Measurements from ENCODE around the gene AP1M2.

Gene AP1M2

DNA sequence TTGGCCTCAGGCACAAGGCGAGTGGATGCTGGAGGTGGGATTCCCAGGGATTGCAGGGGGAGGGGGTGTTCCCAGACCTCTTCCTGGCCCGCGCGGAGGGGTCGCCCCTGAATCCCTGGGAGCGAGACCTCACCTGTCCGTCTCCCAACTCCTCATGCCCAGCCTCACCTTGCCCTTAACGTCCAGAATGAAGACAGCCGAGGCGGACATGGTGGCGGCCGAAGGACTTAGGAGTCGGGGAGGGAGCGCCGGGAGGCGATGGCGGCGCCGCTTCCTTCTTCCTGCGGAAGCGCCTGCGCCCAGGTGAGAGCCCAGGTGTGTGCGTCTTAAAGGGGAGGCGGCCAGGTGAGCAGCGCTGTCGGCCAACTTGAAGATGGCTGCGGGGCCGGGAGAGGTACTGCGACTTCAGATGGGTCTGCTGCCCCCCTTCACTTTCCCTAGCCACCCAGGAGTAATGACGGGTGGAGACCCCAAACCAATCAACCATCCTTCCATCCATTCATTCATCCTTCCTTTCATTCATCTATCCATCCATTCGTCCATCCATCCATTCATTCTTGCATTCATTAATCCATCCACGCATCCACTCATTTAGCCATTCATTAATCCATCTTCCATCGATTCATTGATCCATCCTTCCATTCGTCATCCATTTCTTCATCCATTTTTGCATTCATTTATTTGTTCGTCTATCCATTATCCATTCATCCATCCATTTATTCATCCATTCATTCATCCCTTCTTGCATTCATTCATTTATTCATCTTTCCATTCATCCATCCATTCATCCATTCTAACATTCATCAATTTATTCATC, at the start of gene AP1M2:
TSS of gene AP1M2 (minus strand) at position 291 of the 817 bp plus-strand sequence. CDS start at position 210, 81 bp downstream.
- in situ Hi-C loops (cut with MboI; ENCODE audit: low pct_unique_long_range_greater_than_20kb, low sequenced_read_pairs, unreplicated experiment), result no loop called here
- DNase-seq (ENCODE audit: low spot score), result no peak
- TF ChIP-seq, protein P1, sequence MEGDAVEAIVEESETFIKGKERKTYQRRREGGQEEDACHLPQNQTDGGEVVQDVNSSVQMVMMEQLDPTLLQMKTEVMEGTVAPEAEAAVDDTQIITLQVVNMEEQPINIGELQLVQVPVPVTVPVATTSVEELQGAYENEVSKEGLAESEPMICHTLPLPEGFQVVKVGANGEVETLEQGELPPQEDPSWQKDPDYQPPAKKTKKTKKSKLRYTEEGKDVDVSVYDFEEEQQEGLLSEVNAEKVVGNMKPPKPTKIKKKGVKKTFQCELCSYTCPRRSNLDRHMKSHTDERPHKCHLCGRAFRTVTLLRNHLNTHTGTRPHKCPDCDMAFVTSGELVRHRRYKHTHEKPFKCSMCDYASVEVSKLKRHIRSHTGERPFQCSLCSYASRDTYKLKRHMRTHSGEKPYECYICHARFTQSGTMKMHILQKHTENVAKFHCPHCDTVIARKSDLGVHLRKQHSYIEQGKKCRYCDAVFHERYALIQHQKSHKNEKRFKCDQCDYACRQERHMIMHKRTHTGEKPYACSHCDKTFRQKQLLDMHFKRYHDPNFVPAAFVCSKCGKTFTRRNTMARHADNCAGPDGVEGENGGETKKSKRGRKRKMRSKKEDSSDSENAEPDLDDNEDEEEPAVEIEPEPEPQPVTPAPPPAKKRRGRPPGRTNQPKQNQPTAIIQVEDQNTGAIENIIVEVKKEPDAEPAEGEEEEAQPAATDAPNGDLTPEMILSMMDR (IDR thresholded peaks at IDR 0.05; ENCODE audit: extremely low read depth, insufficient read depth, missing control alignments), result no peak

DNA sequence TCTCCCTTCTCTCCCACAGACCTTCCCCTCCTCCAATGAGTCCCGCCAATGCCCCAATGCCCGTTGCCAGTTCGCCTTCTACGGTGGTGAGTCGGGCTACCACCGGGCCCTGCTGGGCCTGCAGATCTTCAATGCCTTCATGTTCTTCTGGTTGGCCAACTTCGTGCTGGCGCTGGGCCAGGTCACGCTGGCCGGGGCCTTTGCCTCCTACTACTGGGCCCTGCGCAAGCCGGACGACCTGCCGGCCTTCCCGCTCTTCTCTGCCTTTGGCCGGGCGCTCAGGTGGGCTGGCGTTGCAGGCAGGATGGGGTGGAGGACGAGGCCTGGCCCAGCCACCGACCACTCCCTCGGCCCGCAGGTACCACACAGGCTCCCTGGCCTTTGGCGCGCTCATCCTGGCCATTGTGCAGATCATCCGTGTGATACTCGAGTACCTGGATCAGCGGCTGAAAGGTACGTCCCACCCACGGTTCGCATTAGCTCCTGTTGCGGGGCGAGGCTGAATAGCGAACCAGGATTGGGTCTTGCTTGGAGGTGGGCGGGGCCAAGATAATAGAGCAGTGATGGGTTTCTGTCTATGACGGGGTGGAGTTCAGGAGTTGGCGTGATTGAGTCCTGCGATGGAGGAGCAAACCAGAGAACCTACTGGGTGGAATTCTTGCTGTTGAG, 49.3 kb upstream of the AP1M2 start:
- TF ChIP-seq, protein P1 (IDR thresholded peaks at IDR 0.05; ENCODE audit: extremely low read depth, insufficient read depth, missing control alignments), result no peak
- in situ Hi-C loops (cut with MboI; ENCODE audit: low pct_unique_long_range_greater_than_20kb, low sequenced_read_pairs, unreplicated experiment), result no loop called here

DNA sequence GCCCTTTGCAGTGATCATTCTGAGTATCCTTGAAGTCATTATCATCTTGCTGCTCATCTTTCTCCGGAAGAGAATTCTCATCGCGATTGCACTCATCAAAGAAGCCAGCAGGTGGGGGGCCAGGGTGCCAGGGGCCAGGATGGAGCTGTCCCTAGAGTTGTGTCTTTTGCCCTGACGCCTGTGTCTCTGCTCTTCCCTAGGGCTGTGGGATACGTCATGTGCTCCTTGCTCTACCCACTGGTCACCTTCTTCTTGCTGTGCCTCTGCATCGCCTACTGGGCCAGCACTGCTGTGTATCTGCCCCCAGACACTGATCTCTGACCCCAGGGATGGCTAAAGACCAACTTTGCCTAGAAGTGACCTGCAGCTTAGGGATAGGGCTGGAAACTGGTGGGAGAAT, 47.9 kb upstream of the AP1M2 start:
- in situ Hi-C loops (cut with MboI; ENCODE audit: low pct_unique_long_range_greater_than_20kb, low sequenced_read_pairs, unreplicated experiment), result no loop called here
- DNase-seq (ENCODE audit: low spot score), result no peak
- TF ChIP-seq, protein P1 (IDR thresholded peaks at IDR 0.05; ENCODE audit: extremely low read depth, insufficient read depth, missing control alignments), result no peak

More for the DNA sequence above, 49.3 kb upstream of the AP1M2 start:
- DNase-seq (ENCODE audit: low spot score), result no peak

DNA sequence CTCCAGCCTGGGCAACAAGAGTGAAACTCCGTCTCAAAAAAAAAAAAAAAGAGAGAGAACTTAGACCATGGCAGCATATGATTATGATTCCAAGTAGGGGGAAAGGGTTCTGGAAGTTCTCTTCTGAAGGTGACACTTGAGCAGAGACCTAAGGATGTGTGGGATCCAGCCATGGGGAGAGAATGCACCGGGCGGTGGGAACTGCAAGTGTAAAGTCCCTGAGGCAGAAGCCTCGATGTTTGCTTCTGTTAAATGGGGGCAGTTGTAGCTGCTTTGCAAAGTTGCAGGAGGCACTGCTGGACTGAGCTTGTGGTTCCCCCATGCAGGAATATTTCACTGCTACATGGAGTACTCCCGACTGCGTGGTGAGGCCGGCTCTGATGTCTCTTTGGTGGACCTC, 47.3 kb upstream of the AP1M2 start:
- DNase-seq (ENCODE audit: low spot score), result no peak
- in situ Hi-C loops (cut with MboI; ENCODE audit: low pct_unique_long_range_greater_than_20kb, low sequenced_read_pairs, unreplicated experiment), result no loop called here
- TF ChIP-seq, protein P1 (IDR thresholded peaks at IDR 0.05; ENCODE audit: extremely low read depth, insufficient read depth, missing control alignments), result no peak

DNA sequence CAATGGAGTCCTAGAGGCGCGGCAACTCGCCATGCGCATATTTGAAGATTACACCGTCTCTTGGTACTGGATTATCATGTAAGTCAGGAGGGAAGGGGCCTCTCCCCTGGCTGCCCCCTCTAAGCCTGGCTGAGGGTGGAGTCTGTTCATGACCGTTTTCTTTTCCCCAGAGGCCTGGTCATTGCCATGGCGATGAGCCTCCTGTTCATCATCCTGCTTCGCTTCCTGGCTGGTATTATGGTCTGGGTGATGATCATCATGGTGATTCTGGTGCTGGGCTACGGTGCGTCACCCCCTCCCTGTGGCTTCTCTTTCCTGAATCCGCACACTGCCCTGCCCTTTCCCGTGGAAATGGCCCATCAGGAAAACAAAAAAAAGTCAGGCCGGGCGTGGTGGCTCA, 44.8 kb upstream of the AP1M2 start:
- TF ChIP-seq, protein P1 (IDR thresholded peaks at IDR 0.05; ENCODE audit: extremely low read depth, insufficient read depth, missing control alignments), result no peak
- in situ Hi-C loops (cut with MboI; ENCODE audit: low pct_unique_long_range_greater_than_20kb, low sequenced_read_pairs, unreplicated experiment), result no loop called here
- no peak for DNase-seq (ENCODE audit: low spot score)

DNA sequence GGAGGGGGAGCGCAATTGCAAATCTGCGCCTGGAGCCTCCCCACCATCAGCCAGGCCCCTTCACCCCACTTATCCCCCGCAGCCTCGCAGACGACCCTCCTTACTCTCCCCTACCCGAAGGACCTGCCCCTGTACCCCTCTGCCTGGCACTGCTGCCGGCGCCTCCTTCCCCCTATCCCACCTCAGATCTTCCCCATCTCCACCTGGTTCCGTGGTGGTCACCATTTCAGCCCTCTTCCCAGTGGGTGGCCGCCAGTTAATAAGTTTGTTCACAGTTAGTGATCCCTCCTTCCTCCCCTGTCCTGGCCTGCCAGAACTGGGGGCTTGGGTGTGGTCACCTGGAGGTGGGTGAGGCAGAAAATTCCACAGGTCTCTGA, 38.6 kb upstream of the AP1M2 start:
- in situ Hi-C loops (cut with MboI; ENCODE audit: low pct_unique_long_range_greater_than_20kb, low sequenced_read_pairs, unreplicated experiment), result no loop called here
- DNase-seq (ENCODE audit: low spot score), result peak; percentile 17
- TF ChIP-seq, protein P1 (IDR thresholded peaks at IDR 0.05; ENCODE audit: extremely low read depth, insufficient read depth, missing control alignments), result no peak

Measured in GM13977 (cell line).